HepG2 (cell line): Measurements from ENCODE around the gene SYNGR4. TPM values are rescaled to one million over a fixed set of nuclear protein-coding genes. Genes with fewer than 3 reads are reported as not detected.

Experiments used
- BHLHE40 ChIP-seq: IDR thresholded peaks from 2 replicates; pipeline ENCODE4 v1.6.1; 2011; ENCODE audit warnings: low read length, improper control_type of control experiment
- CBX1 ChIP-seq: IDR thresholded peaks from one replicate; pipeline ENCODE4 v1.6.1; 2016; ENCODE audit warnings: antibody characterized with exemption, low read depth
- GZF1 ChIP-seq: sonication (generic); formaldehyde crosslinking; IDR thresholded peaks from 2 replicates; pipeline ENCODE4 v1.5.1; 2020; ENCODE audit warnings: mild to moderate bottlenecking, missing genetic modification reagents
- KDM2A ChIP-seq: sonication (generic); formaldehyde crosslinking; IDR thresholded peaks from 2 replicates; pipeline ENCODE4 v1.4.0; 2020; ENCODE audit warnings: low read depth, missing genetic modification reagents, borderline replicate concordance
- KDM4B ChIP-seq: sonication (generic); formaldehyde crosslinking; IDR thresholded peaks from 2 replicates; pipeline ENCODE4 v1.4.0; 2020; ENCODE audit warnings: missing genetic modification reagents
- MIER3 ChIP-seq: IDR thresholded peaks from 2 replicates; pipeline ENCODE4 v1.6.1; 2016; ENCODE audit warnings: missing compliant biosample characterization, borderline replicate concordance
- MTA1 ChIP-seq: sonication (generic); formaldehyde crosslinking; IDR thresholded peaks from 2 replicates; pipeline ENCODE4 v1.4.0; 2020; ENCODE audit warnings: missing genetic modification reagents, mild to moderate bottlenecking, borderline replicate concordance
- NKX3-1 ChIP-seq: sonication (generic); formaldehyde crosslinking; IDR thresholded peaks from 2 replicates; pipeline ENCODE4 v1.5.0; 2020; ENCODE audit warnings: missing genetic modification reagents
- PITX1 ChIP-seq: sonication (generic); formaldehyde crosslinking; IDR thresholded peaks from 2 replicates; pipeline ENCODE4 v1.5.1; 2020; ENCODE audit warnings: mild to moderate bottlenecking, missing genetic modification reagents
- SATB2 ChIP-seq: sonication (generic); formaldehyde crosslinking; IDR thresholded peaks from 2 replicates; pipeline ENCODE4 v1.5.0; 2020; ENCODE audit warnings: missing genetic modification reagents
- SIX4 ChIP-seq: sonication (generic); formaldehyde crosslinking; IDR thresholded peaks from 2 replicates; pipeline ENCODE4 v1.4.0; 2020; ENCODE audit warnings: missing genetic modification reagents
- ZFP62 ChIP-seq: sonication (generic); formaldehyde crosslinking; IDR thresholded peaks from 2 replicates; pipeline ENCODE4 v1.4.0; 2020; ENCODE audit warnings: missing genetic modification reagents
- ZNF317 ChIP-seq: sonication (generic); formaldehyde crosslinking; IDR thresholded peaks from 2 replicates; pipeline ENCODE4 v1.5.0; 2020; ENCODE audit warnings: mild to moderate bottlenecking, missing genetic modification reagents
- ZNF552 ChIP-seq: sonication (generic); formaldehyde crosslinking; IDR thresholded peaks from 2 replicates; pipeline ENCODE4 v1.9.0; 2022; ENCODE audit warnings: missing genetic modification reagents, mild to moderate bottlenecking, borderline replicate concordance
- ZNF607 ChIP-seq: sonication (generic); formaldehyde crosslinking; IDR thresholded peaks from 2 replicates; pipeline ENCODE4 v1.5.1; 2020; ENCODE audit warnings: missing genetic modification reagents, mild to moderate bottlenecking, borderline replicate concordance
- ZNF773 ChIP-seq: sonication (generic); formaldehyde crosslinking; IDR thresholded peaks from 2 replicates; pipeline ENCODE4 v1.4.0; 2020; ENCODE audit warnings: missing genetic modification reagents, borderline replicate concordance
- ZNF816 ChIP-seq: sonication (generic); formaldehyde crosslinking; IDR thresholded peaks from 2 replicates; pipeline ENCODE4 v1.8.0; 2022; ENCODE audit warnings: missing genetic modification reagents, mild to moderate bottlenecking, borderline replicate concordance
- ZNF839 ChIP-seq: sonication (generic); formaldehyde crosslinking; IDR thresholded peaks from 2 replicates; pipeline ENCODE4 v1.4.0; 2020; ENCODE audit warnings: missing genetic modification reagents, mild to moderate bottlenecking, borderline replicate concordance
- ZNF883 ChIP-seq: sonication (generic); formaldehyde crosslinking; IDR thresholded peaks from 2 replicates; pipeline ENCODE4 v1.5.1; 2020; ENCODE audit warnings: mild to moderate bottlenecking, missing genetic modification reagents; ENCODE audit errors: not compliant biosample characterization
- polyA plus RNA-seq, 8 experiments: library from polyadenylated mRNA; depleted of rRNA in 3 of 8; stranded (reverse) in 7 of 8; unstranded in 1 of 8; fragments of >200 nt; fragmentation: Illumina TruSeq in 4 of 8; extraction: Trizol in 4 of 8; gene quantifications; 2 replicates each; pipeline versions ENCODE4 v1.2.1 to v1.2.3, GENCODE V29; 2011 to 2016; ENCODE audit warnings: low read depth in 4 of 8, missing spikeins in 1 of 8, mixed read lengths in 1 of 8; ENCODE audit not compliant: insufficient read depth in 1 of 8
- total RNA-seq, 5 experiments: library from RNA; depleted of rRNA; stranded (reverse); fragments of >200 nt; fragmentation: Illumina TruSeq; extraction: Trizol; gene quantifications; 2 replicates each; pipeline ENCODE4 v1.2.3, GENCODE V29; 2016; ENCODE audit warnings: low read depth in 1 of 5
- TF ChIP-seq, protein P1 (sequence below): IDR thresholded peaks from 2 replicates; pipeline ENCODE4 v1.6.1; 2016
- TF ChIP-seq, protein P2 (sequence below): sonication (generic); formaldehyde crosslinking; IDR thresholded peaks from 2 replicates; pipeline ENCODE4 v1.8.0; 2022; ENCODE audit warnings: mild to moderate bottlenecking, missing genetic modification reagents
- TF ChIP-seq, protein P3 (sequence below): conservative IDR thresholded peaks from 2 replicates; pipeline ENCODE4 v1.6.1; 2018; ENCODE audit warnings: missing genetic modification reagents
- TF ChIP-seq, protein P4 (sequence below): sonication (generic); formaldehyde crosslinking; IDR thresholded peaks from 2 replicates; pipeline ENCODE4 v1.4.0; 2020; ENCODE audit warnings: missing genetic modification reagents; ENCODE audit errors: not compliant biosample characterization
- TF ChIP-seq, protein P5 (sequence below): IDR thresholded peaks from 2 replicates; pipeline ENCODE4 v1.6.1; 2016; ENCODE audit warnings: missing biosample characterization, missing genetic modification reagents, low read depth

The SYNGR4 gene
- total and polyA plus RNA-seq, 2 of the 13 experiments (the other 11 are each of a cell fraction or from before 2014, with no cell fraction given): not detected

DNA sequence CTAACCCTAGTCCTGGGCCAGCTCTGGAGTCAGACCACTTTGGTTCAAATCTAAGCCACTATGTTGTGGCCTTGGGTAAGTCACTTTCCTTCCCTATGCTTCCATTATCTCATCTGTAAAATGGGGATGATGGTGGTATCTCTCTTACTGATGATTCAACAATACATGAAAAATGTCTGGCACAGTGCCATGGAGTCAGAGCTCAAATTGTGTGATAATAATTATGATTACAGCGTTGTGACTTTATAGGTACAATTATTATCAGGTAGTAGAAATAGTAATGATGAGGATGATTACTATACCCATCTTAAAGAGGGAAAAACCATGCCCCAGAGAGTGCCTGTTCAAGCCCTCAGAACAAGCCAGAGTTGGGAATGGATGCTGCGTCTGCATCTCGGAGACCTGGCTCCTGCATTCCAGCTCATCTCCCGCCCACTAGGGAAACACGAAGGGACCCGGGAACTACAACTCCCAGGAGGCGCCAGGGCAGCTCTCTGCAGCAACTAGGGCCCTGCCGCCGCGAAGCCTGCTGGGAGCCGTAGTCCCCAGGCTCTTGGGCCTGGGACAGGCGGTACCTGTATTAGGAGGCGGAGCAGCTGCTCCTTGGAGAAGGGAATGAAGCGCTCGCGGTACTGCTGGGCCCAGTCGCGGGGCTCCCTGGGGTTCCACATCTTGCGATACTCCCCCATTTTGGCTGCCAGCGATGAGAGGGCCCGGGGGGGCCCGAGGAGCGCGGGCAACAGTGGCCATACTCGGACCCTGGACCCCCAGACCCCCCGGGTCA is 1.3 kb upstream of the SYNGR4 start (continued):
- TF ChIP-seq KDM2A (CRISPR knock-in tag): peak; percentile 25; the same call in 1 of the 2 replicates
- no peak for TF ChIP-seq ZNF773 (CRISPR knock-in tag)
- no peak for TF ChIP-seq MTA1 (CRISPR knock-in tag)
- TF ChIP-seq KDM4B (CRISPR knock-in tag): no peak
- no peak; the same call in 1 of the 2 replicates for TF ChIP-seq MIER3 (CRISPR knock-in tag)
- TF ChIP-seq ZNF607: no peak; the same call in 1 of the 2 replicates
- TF ChIP-seq, protein P1, sequence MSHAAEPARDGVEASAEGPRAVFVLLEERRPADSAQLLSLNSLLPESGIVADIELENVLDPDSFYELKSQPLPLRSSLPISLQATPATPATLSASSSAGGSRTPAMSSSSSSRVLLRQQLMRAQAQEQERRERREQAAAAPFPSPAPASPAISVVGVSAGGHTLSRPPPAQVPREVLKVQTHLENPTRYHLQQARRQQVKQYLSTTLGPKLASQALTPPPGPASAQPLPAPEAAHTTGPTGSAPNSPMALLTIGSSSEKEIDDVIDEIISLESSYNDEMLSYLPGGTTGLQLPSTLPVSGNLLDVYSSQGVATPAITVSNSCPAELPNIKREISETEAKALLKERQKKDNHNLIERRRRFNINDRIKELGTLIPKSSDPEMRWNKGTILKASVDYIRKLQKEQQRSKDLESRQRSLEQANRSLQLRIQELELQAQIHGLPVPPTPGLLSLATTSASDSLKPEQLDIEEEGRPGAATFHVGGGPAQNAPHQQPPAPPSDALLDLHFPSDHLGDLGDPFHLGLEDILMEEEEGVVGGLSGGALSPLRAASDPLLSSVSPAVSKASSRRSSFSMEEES (CRISPR knock-in tag): no peak
- TF ChIP-seq, protein P2, sequence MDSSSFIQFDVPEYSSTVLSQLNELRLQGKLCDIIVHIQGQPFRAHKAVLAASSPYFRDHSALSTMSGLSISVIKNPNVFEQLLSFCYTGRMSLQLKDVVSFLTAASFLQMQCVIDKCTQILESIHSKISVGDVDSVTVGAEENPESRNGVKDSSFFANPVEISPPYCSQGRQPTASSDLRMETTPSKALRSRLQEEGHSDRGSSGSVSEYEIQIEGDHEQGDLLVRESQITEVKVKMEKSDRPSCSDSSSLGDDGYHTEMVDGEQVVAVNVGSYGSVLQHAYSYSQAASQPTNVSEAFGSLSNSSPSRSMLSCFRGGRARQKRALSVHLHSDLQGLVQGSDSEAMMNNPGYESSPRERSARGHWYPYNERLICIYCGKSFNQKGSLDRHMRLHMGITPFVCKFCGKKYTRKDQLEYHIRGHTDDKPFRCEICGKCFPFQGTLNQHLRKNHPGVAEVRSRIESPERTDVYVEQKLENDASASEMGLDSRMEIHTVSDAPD (CRISPR knock-in tag): no peak
- TF ChIP-seq, protein P3, sequence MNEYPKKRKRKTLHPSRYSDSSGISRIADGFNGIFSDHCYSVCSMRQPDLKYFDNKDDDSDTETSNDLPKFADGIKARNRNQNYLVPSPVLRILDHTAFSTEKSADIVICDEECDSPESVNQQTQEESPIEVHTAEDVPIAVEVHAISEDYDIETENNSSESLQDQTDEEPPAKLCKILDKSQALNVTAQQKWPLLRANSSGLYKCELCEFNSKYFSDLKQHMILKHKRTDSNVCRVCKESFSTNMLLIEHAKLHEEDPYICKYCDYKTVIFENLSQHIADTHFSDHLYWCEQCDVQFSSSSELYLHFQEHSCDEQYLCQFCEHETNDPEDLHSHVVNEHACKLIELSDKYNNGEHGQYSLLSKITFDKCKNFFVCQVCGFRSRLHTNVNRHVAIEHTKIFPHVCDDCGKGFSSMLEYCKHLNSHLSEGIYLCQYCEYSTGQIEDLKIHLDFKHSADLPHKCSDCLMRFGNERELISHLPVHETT: no peak
- TF ChIP-seq PITX1 (CRISPR knock-in tag): no peak
- no peak for TF ChIP-seq SATB2
- no peak for TF ChIP-seq ZNF552
- TF ChIP-seq GZF1 (CRISPR knock-in tag): no peak
- TF ChIP-seq NKX3-1 (CRISPR knock-in tag): no peak
- TF ChIP-seq ZNF317: no peak
- TF ChIP-seq, protein P4, sequence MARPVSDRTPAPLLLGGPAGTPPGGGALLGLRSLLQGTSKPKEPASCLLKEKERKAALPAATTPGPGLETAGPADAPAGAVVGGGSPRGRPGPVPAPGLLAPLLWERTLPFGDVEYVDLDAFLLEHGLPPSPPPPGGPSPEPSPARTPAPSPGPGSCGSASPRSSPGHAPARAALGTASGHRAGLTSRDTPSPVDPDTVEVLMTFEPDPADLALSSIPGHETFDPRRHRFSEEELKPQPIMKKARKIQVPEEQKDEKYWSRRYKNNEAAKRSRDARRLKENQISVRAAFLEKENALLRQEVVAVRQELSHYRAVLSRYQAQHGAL: no peak
- TF ChIP-seq BHLHE40: no peak
- TF ChIP-seq ZNF839: no peak
- no peak for TF ChIP-seq ZNF883
- no peak for TF ChIP-seq ZNF816 (CRISPR knock-in tag)
- TF ChIP-seq, protein P5, sequence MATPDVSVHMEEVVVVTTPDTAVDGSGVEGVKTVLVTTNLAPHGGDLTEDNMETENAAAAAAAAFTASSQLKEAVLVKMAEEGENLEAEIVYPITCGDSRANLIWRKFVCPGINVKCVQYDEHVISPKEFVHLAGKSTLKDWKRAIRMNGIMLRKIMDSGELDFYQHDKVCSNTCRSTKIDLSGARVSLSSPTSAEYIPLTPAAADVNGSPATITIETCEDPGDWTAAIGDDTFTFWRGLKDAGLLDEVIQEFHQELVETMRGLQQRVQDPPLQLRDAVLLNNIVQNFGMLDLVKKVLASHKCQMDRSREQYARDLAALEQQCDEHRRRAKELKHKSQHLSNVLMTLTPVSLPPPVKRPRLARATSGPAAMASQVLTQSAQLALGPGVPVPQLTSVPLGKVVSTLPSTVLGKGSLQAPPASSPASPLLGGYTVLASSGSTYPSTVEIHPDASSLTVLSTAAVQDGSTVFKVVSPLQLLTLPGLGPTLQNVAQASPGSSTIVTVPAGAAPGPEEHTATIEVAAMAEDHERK (CRISPR knock-in tag): peak; percentile 19; the same call in 1 of the 2 replicates
- TF ChIP-seq CBX1: peak; percentile 35
- no peak for TF ChIP-seq SIX4
- peak; percentile 97; the same call in 1 of the 2 replicates for TF ChIP-seq ZFP62 (CRISPR knock-in tag)
